K562 (cell line): ENCODE measurements around the gene ADAMTS2. TPM values are rescaled to one million over a fixed set of nuclear protein-coding genes. Genes with fewer than 3 reads are reported as not detected.

Source experiments
- ATAC-seq: fragments of 200-7000 bp; cut with Tn5 transposase; 3 replicates; pipeline ENCODE4 v1.9.1; 2020; ENCODE audit warnings: moderate library complexity
- BruUV-seq: library from RNA; stranded (reverse); fragments of 400-500 nt; replicated peaks from 2 replicates; lab custom pipeline; 2021; lab: Mats Ljungman, UMichigan
- CTCF ChIA-PET: fragments of 300-600 bp; formaldehyde crosslinking; extraction: SDS; loops from one replicate; lab custom pipeline; 2021; ENCODE audit warnings: low intra/inter-chr PET ratio; lab: Yijun Ruan, JAX
- POLR2A ChIA-PET: fragments of 300-600, 350-650 bp; sonication (Branson Sonifier 250); formaldehyde crosslinking; extraction: SDS; loops from one replicate; lab custom pipeline; 2021; ENCODE audit warnings: antibody characterized with exemption, inconsistent platforms; lab: Yijun Ruan, JAX
- DNase-seq, 4 experiments: peaks; one replicate each; pipeline versions ENCODE4 v3.0.0 to v3.0.0-alpha.2; 2011 to 2018; ENCODE audit warnings: low spot score in 3 of 4, mixed read lengths in 3 of 4; ENCODE audit errors: extremely low read depth in 1 of 4
- FAIRE-seq: peaks from 2 replicates; lab custom pipeline; 2011; peaks lifted over from hg19 to GRCh38; lab: Jason Lieb, UNC
- H2AFZ ChIP-seq: 2 replicates; pipeline ENCODE4 v1.6.0; 2011; ENCODE audit warnings: low read depth, low read length, control low read depth, inconsistent platforms
- H3K27ac ChIP-seq: fragments of 200-600 bp; 3 replicates; pipeline ENCODE4 v1.8.0; 2011; ENCODE audit warnings: low read depth, mild to moderate bottlenecking, control low read depth, inconsistent platforms, low read length, moderate library complexity, mixed read lengths; ENCODE audit errors: extremely low read depth
- H3K27me3 ChIP-seq, 2 experiments: fragments of 300-600 bp in 1 of 2; 2 replicates in 1 of 2; 3 replicates in 1 of 2; pipeline versions ENCODE4 v1.6.0 to v1.8.0; 2011; ENCODE audit warnings: inconsistent platforms in 2 of 2, low read length in 2 of 2, mild to moderate bottlenecking in 1 of 2, mixed read lengths in 1 of 2, moderate library complexity in 1 of 2; ENCODE audit not compliant: control insufficient read depth in 2 of 2, insufficient read depth in 2 of 2
- H3K36me3 ChIP-seq: fragments of 300-600 bp; 3 replicates; pipeline ENCODE4 v1.8.0; 2011; ENCODE audit warnings: mild to moderate bottlenecking, low read length, inconsistent platforms; ENCODE audit not compliant: control insufficient read depth, insufficient read depth
- H3K4me1 ChIP-seq, 2 experiments: fragments of 200-600 bp in 1 of 2; replicated peaks in 1 of 2; 2 replicates in 1 of 2; 3 replicates in 1 of 2; pipeline versions ENCODE4 v1.5.1 to v1.8.0; 2011; ENCODE audit warnings: inconsistent platforms in 2 of 2, low read length in 2 of 2, mild to moderate bottlenecking in 1 of 2, mixed read lengths in 1 of 2, moderate library complexity in 1 of 2; ENCODE audit not compliant: control insufficient read depth in 2 of 2, insufficient read depth in 2 of 2
- H3K4me2 ChIP-seq: 2 replicates; pipeline ENCODE4 v1.6.1; 2011; ENCODE audit warnings: low read length, control low read depth, inconsistent platforms, mixed read lengths; ENCODE audit not compliant: insufficient read depth
- H3K4me3 ChIP-seq: fragments of 200-600 bp; sonication (generic), shearing (Covaris generic); 2 replicates; pipeline ENCODE4 v1.5.1; 2016; ENCODE audit warnings: control low read depth, inconsistent platforms
- H3K79me2 ChIP-seq: fragments of 200-600 bp; 3 replicates; pipeline ENCODE4 v1.8.0; 2011; ENCODE audit warnings: low read length, inconsistent platforms; ENCODE audit not compliant: control insufficient read depth, insufficient read depth
- H3K9ac ChIP-seq, 2 experiments: 2 replicates each; pipeline versions ENCODE4 v1.6.0 to v1.6.1; 2011; ENCODE audit warnings: low read depth in 2 of 2, low read length in 2 of 2, control low read depth in 1 of 2, inconsistent platforms in 1 of 2, mild to moderate bottlenecking in 1 of 2, mixed read lengths in 1 of 2; ENCODE audit not compliant: insufficient read depth in 1 of 2
- H3K9me1 ChIP-seq: one replicate; pipeline ENCODE4 v1.6.0; 2011; ENCODE audit warnings: inconsistent platforms, mild to moderate bottlenecking, low read length, moderate library complexity; ENCODE audit not compliant: control insufficient read depth, insufficient read depth
- H3K9me3 ChIP-seq: replicated peaks from 2 replicates; pipeline ENCODE4 v1.5.1; 2011; ENCODE audit warnings: low read depth, low read length, inconsistent platforms; ENCODE audit not compliant: control insufficient read depth, insufficient read depth
- H4K20me1 ChIP-seq: replicated peaks from 2 replicates; pipeline ENCODE4 v1.6.1; 2011; ENCODE audit warnings: low read length, inconsistent platforms, mixed read lengths; ENCODE audit not compliant: control insufficient read depth, insufficient read depth
- BRF2 ChIP-seq: IDR thresholded peaks from 3 replicates; pipeline ENCODE4 v1.6.1; 2011; ENCODE audit warnings: borderline replicate concordance, mild to moderate bottlenecking; ENCODE audit not compliant: insufficient read length, insufficient read depth
- CBFB ChIP-seq: sonication (generic); formaldehyde crosslinking; IDR thresholded peaks from 2 replicates; pipeline ENCODE4 v1.4.0; 2020; ENCODE audit warnings: mild to moderate bottlenecking, missing genetic modification reagents
- CGGBP1 ChIP-seq: fragments of 250-450 bp; sonication (Bioruptor Pico); IDR thresholded peaks from 2 replicates; pipeline ENCODE4 v1.9.0; 2021; ENCODE audit warnings: mild to moderate bottlenecking
- HNRNPH1 ChIP-seq: fragments of 200-400 bp; formaldehyde crosslinking; optimal IDR thresholded peaks from 2 replicates; pipeline ENCODE3; 2017; ENCODE audit warnings: low read depth, mild to moderate bottlenecking, low read length, moderate library complexity
- MIER1 ChIP-seq: fragments of 450-650 bp; IDR thresholded peaks from 2 replicates; pipeline ENCODE4 v1.6.1; 2016; ENCODE audit warnings: antibody characterized with exemption, mild to moderate bottlenecking, low read depth
- MYBL2 ChIP-seq, 2 experiments: fragments of 450-650 bp in 1 of 2; sonication (generic) in 1 of 2; formaldehyde crosslinking in 1 of 2; IDR thresholded peaks; 2 replicates each; pipeline versions ENCODE4 v1.6.1 to v1.8.1; 2017 to 2022; ENCODE audit warnings: borderline replicate concordance in 1 of 2, inconsistent platforms in 1 of 2, low read depth in 1 of 2, mild to moderate bottlenecking in 1 of 2, missing genetic modification reagents in 1 of 2, moderate library complexity in 1 of 2
- MYC ChIP-seq, 2 experiments: fragments of 250-450 bp in 1 of 2; sonication (Bioruptor Pico) in 1 of 2; IDR thresholded peaks; 2 replicates each; pipeline versions ENCODE4 v1.5.1 to v1.6.1; 2012 to 2021; ENCODE audit warnings: low read depth in 2 of 2, borderline replicate concordance in 1 of 2, improper control_type of control experiment in 1 of 2, low read length in 1 of 2, mild to moderate bottlenecking in 1 of 2, moderate library complexity in 1 of 2
- NFATC3 ChIP-seq: fragments of 450-650 bp; IDR thresholded peaks from 2 replicates; pipeline ENCODE4 v1.6.1; 2017; ENCODE audit warnings: mild to moderate bottlenecking
- RBM17 ChIP-seq: fragments of 200-400 bp; formaldehyde crosslinking; IDR thresholded peaks from 2 replicates; pipeline ENCODE4 v1.6.1; 2017; ENCODE audit warnings: low read depth, mild to moderate bottlenecking, low read length, borderline replicate concordance
- SP1 ChIP-seq: sonication (generic); formaldehyde crosslinking; IDR thresholded peaks from 2 replicates; pipeline ENCODE4 v1.8.1; 2022; ENCODE audit warnings: mild to moderate bottlenecking, missing genetic modification reagents
- TSC22D4 ChIP-seq: fragments of 450-650 bp; IDR thresholded peaks from 2 replicates; pipeline ENCODE4 v1.6.1; 2016; ENCODE audit warnings: missing genetic modification characterization, missing biosample characterization, control low read depth
- USF2 ChIP-seq: sonication (generic); formaldehyde crosslinking; IDR thresholded peaks from 2 replicates; pipeline ENCODE4 v1.5.0; 2020; ENCODE audit warnings: missing genetic modification reagents
- ZNF12 ChIP-seq: sonication (generic); formaldehyde crosslinking; IDR thresholded peaks from 2 replicates; pipeline ENCODE4 v1.4.0; 2020; ENCODE audit warnings: mild to moderate bottlenecking, missing genetic modification reagents
- ZNF253 ChIP-seq: fragments of 250-450 bp; sonication (Bioruptor Pico); conservative IDR thresholded peaks from 2 replicates; pipeline ENCODE4 v1.6.1; 2021; ENCODE audit warnings: mild to moderate bottlenecking
- ZNF274 ChIP-seq: IDR thresholded peaks from 2 replicates; pipeline ENCODE4 v1.6.1; 2011; ENCODE audit warnings: low read depth, mild to moderate bottlenecking, low read length, moderate library complexity, borderline replicate concordance
- ZNF3 ChIP-seq: fragments of 250-450 bp; sonication (Bioruptor Pico); IDR thresholded peaks from 2 replicates; pipeline ENCODE4 v1.5.0; 2021; ENCODE audit warnings: mild to moderate bottlenecking, moderate library complexity
- ZNF511 ChIP-seq: sonication (generic); formaldehyde crosslinking; IDR thresholded peaks from 2 replicates; pipeline ENCODE4 v1.8.0; 2022; ENCODE audit warnings: mild to moderate bottlenecking, missing genetic modification reagents
- ZNF668 ChIP-seq: fragments of 250-450 bp; sonication (Bioruptor Pico); IDR thresholded peaks from 2 replicates; pipeline ENCODE4 v1.8.0; 2022; ENCODE audit warnings: mild to moderate bottlenecking, inconsistent platforms
- ZNF696 ChIP-seq: fragments of 250-450 bp; sonication (Bioruptor Pico); conservative IDR thresholded peaks from 2 replicates; pipeline ENCODE4 v1.4.0; 2020; ENCODE audit warnings: mild to moderate bottlenecking, moderate library complexity
- ZZZ3 ChIP-seq: fragments of 450-650 bp; IDR thresholded peaks from 2 replicates; pipeline ENCODE4 v1.6.1; 2016; ENCODE audit warnings: antibody characterized with exemption, mild to moderate bottlenecking, moderate library complexity
- WGBS: fragments of 100-300 bp; shearing (Covaris generic); methylation state at CpG from one replicate; pipeline ENCODE4 v1.1.6; 2016; ENCODE audit warnings: low coverage, mixed read lengths; ENCODE audit not compliant: insufficient coverage; ENCODE audit errors: missing lambda C conversion rate; 5-methylcytosine and 5-hydroxymethylcytosine counted together
- in situ Hi-C: fragments of 300-500 bp; cut with MboI; formaldehyde crosslinking; loops from 4 replicates; pipeline ENCODE4 v1.15.0; 2018; ENCODE audit warnings: inconsistent platforms, mixed read lengths
- intact Hi-C: fragments of 100-400 bp; cut with micrococcal nuclease; formaldehyde crosslinking; loops from 2 replicates; pipeline ENCODE4 v1.14.2; 2022
- polyA plus RNA-seq, 8 experiments: library from polyadenylated mRNA; depleted of rRNA in 4 of 8; stranded (reverse) in 5 of 8; unstranded in 3 of 8; fragments of >200 nt; fragmentation: Nextera tagmentation in 2 of 8; fragmentation: Illumina TruSeq in 1 of 8; extraction: Ambion mirVana in 2 of 8; extraction: Trizol in 1 of 8; gene quantifications; 2 replicates each; pipeline versions ENCODE4 v1.2.1 to v1.2.3, GENCODE V29; 2011 to 2014; ENCODE audit warnings: inconsistent platforms in 1 of 8, missing spikeins in 1 of 8
- total RNA-seq, 7 experiments: library from RNA; depleted of rRNA in 6 of 7; stranded (reverse); fragments of >200 nt in 6 of 7; fragmentation: Illumina TruSeq in 2 of 7; extraction: Trizol in 2 of 7; gene quantifications; 2 replicates each; pipeline versions ENCODE4 v1.2.1 to v1.2.3, GENCODE V29; 2011 to 2021; ENCODE audit warnings: low replicate concordance in 1 of 7

ADAMTS2 gene
- total and polyA plus RNA-seq, 9 of the 15 experiments (the other 6 are each of a cell fraction or from before 2014, with no cell fraction given), result not detected

GRCh38 chr5:179368126-179368805 is 23.0 kb upstream of the ADAMTS2 start:
- in situ Hi-C loops, result no loop called here
- H2AFZ ChIP-seq, result no peak overlapping the region
- ATAC-seq, result no peak
- H3K27me3 ChIP-seq, result peaks cover 24 to 78% of the 10 kb centered on the region in 2 experiments; a peak in 4 of 5 replicates
- H3K4me2 ChIP-seq, result no peak overlapping the region
- no peaks in the 10 kb centered on the region for H3K79me2 ChIP-seq
- TF ChIP-seq ZNF3 (CRISPR knock-in tag) (no peak), ZNF511 (CRISPR knock-in tag) (no peak), HNRNPH1 (no peak), ZNF668 (CRISPR knock-in tag) (no peak), ZNF274 (no peak), SP1 (CRISPR knock-in tag) (no peak), CGGBP1 (CRISPR knock-in tag) (no peak), ZNF12 (CRISPR knock-in tag) (no peak), RBM17 (no peak), NFATC3 (no peak), MYBL2 (IDR thresholded peaks at IDR 0.05; ENCODE audit: low read depth) (no peak), MYBL2 (CRISPR knock-in tag; IDR thresholded peaks at IDR 0.05; ENCODE audit: borderline replicate concordance) (no peak), MIER1 (no peak), MYC (IDR thresholded peaks at IDR 0.05; ENCODE audit: low read depth, low read length) (no peak), MYC (CRISPR knock-in tag; IDR thresholded peaks at IDR 0.05; ENCODE audit: borderline replicate concordance, low read depth) (no peak), USF2 (CRISPR knock-in tag) (no peak), ZNF253 (no peak), TSC22D4 (tag) (no peak), ZZZ3 (no peak), CBFB (CRISPR knock-in tag) (no peak), BRF2 (no peak), ZNF696 (CRISPR knock-in tag) (no peak)
- TF ChIP-seq, all 486 proteins: peak for 0
- ChIA-PET POLR2A (no interaction called here), CTCF (no interaction called here)
- H4K20me1 ChIP-seq, result peaks cover 3% of the 10 kb centered on the region; the same call in 1 of the 2 replicates
- H3K4me3 ChIP-seq, result no peak overlapping the region
- DNase-seq (no peak), FAIRE-seq (no peak)
- H3K9me3 ChIP-seq, result no peaks in the 10 kb centered on the region
- BruUV-seq, result no TSS peak
- intact Hi-C loops, result no loop called here
- no peaks in the 10 kb centered on the region; a peak in 1 of 5 replicates for H3K4me1 ChIP-seq
- no peaks in the 10 kb centered on the region for H3K36me3 ChIP-seq
- under 1% methylated on average over 18 of the region's 18 CpGs for WGBS
- H3K9ac ChIP-seq, result no peak overlapping the region; a peak in 1 of 4 replicates
- no peaks in the 10 kb centered on the region for H3K9me1 ChIP-seq
- H3K27ac ChIP-seq, result no peak overlapping the region
